MCF 10A (cell line): ENCODE results near the gene GRAMD1B. TPM values are rescaled to one million over a fixed set of nuclear protein-coding genes. Genes with fewer than 3 reads are reported as not detected.
"Not testable (repeated sequence)": the region's sequence is repeated elsewhere in the genome, so short reads cannot be mapped to it uniquely, and the experiment has no call there.

Experiments
- BruUV-seq: library from RNA; stranded (reverse); fragments of 400-500 nt; replicated peaks from 2 replicates; lab custom pipeline; 2021; lab: Mats Ljungman, UMichigan
- CTCF ChIA-PET: fragments of 300-600 bp; sonication (Branson Sonifier 250); formaldehyde crosslinking; extraction: SDS; loops from one replicate; lab custom pipeline; 2021; ENCODE audit warnings: antibody characterized with exemption, inconsistent platforms; lab: Yijun Ruan, JAX
- POLR2A ChIA-PET: fragments of 300-600, 350-650 bp; sonication (Branson Sonifier 250); formaldehyde crosslinking; extraction: SDS; loops from one replicate; lab custom pipeline; 2020; ENCODE audit warnings: antibody characterized with exemption, inconsistent platforms; lab: Yijun Ruan, JAX
- DNase-seq: peaks from one replicate; pipeline ENCODE4 v3.0.0-alpha.2; 2018; ENCODE audit not compliant: unreplicated experiment
- H3K27ac Mint-ChIP-seq: one replicate; pipeline ENCODE4 v1.8.0; 2022; ENCODE audit warnings: mild to moderate bottlenecking, low read depth, mixed read lengths; ENCODE audit not compliant: unreplicated experiment
- H3K27me3 Mint-ChIP-seq: one replicate; pipeline ENCODE4 v1.8.0; 2022; ENCODE audit warnings: mixed read lengths; ENCODE audit not compliant: insufficient read depth, unreplicated experiment
- H3K36me3 Mint-ChIP-seq: one replicate; pipeline ENCODE4 v1.8.0; 2022; ENCODE audit warnings: mild to moderate bottlenecking, moderate library complexity, mixed read lengths; ENCODE audit not compliant: insufficient read depth, unreplicated experiment
- H3K4me1 Mint-ChIP-seq: one replicate; pipeline ENCODE4 v1.8.0; 2022; ENCODE audit warnings: mixed read lengths; ENCODE audit not compliant: insufficient read depth, unreplicated experiment
- H3K4me3 Mint-ChIP-seq: one replicate; pipeline ENCODE4 v1.8.0; 2022; ENCODE audit warnings: mild to moderate bottlenecking, moderate library complexity, mixed read lengths; ENCODE audit not compliant: unreplicated experiment
- H3K9me3 Mint-ChIP-seq: one replicate; pipeline ENCODE4 v1.8.0; 2022; ENCODE audit warnings: mixed read lengths; ENCODE audit not compliant: unreplicated experiment
- CTCF ChIP-seq: fragments of 200-600 bp; IDR thresholded peaks from one replicate; pipeline ENCODE4 v1.8.0; 2022; ENCODE audit warnings: antibody characterized with exemption, mild to moderate bottlenecking; ENCODE audit not compliant: unreplicated experiment
- intact Hi-C: fragments of 100-400 bp; cut with micrococcal nuclease; formaldehyde crosslinking; loops from 2 replicates; pipeline ENCODE4 v1.14.1; 2022
- total RNA-seq: library from RNA; stranded (reverse); gene quantifications from 2 replicates; pipeline ENCODE4 v1.2.3, GENCODE V29; 2022

The GRAMD1B gene
- total RNA-seq, 1 experiment from 2014 or later: 0.26 TPM

GRCh38 chr11:123452794-123453193 is 22.7 kb downstream of the GRAMD1B start:
- H3K36me3 Mint-ChIP-seq: peaks cover 10% of the 10 kb centered on the region
- TF ChIP-seq CTCF: no peak
- H3K27me3 Mint-ChIP-seq: no peaks in the 10 kb centered on the region
- CTCF ChIA-PET: interaction anchor here (1.5 kb wide), 1 partner anchor 45 kb away, joined by 4 read pairs; no protein-coding TSS in a partner anchor
- H3K9me3 Mint-ChIP-seq: no peaks in the 10 kb centered on the region
- DNase-seq: no peak
- POLR2A ChIA-PET: no interaction called here
- intact Hi-C loops: no loop called here
- H3K4me3 Mint-ChIP-seq: no peak overlapping the region
- peaks cover 15% of the 10 kb centered on the region for H3K4me1 Mint-ChIP-seq
- H3K27ac Mint-ChIP-seq: no peak overlapping the region
- BruUV-seq: no TSS peak

GRCh38 chr11:123454060-123454651 is 24.1 kb downstream of the GRAMD1B start:
- BruUV-seq: no TSS peak
- no peak for TF ChIP-seq CTCF
- Mint-ChIP-seq H3K27me3 (no peaks in the 10 kb centered on the region), H3K36me3 (peaks cover 5% of the 10 kb centered on the region), H3K9me3 (no peaks in the 10 kb centered on the region), H3K4me1 (peaks cover 15% of the 10 kb centered on the region), H3K27ac (peak overlapping the region; percentile 78), H3K4me3 (peak overlapping the region; percentile 24)
- intact Hi-C loops: no loop called here
- DNase-seq: peak; percentile 95
- ChIA-PET POLR2A (interaction anchor here (0.5 to 1.7 kb wide), 3 partner anchors 9 to 47 kb away, joined by 3 to 6 read pairs (median 3); no protein-coding TSS in a partner anchor), CTCF (interaction anchor here (0.6 to 0.7 kb wide), 2 partner anchors 273 to 661 kb away, joined by 3 read pairs; no protein-coding TSS in a partner anchor)

- ChIA-PET CTCF (interaction anchor here (0.7 kb wide), 1 partner anchor 273 kb away, joined by 3 read pairs; no protein-coding TSS in a partner anchor), POLR2A (interaction anchor here (1.7 kb wide), 1 partner anchor 47 kb away, joined by 6 read pairs; no protein-coding TSS in a partner anchor)
- peak overlapping the region; percentile 24 for H3K4me3 Mint-ChIP-seq
Observed at GRCh38 chr11:123454796-123455195, 24.7 kb downstream of the GRAMD1B start.

GRCh38 chr11:123456448-123456847 is 26.4 kb downstream of the GRAMD1B start:
- peaks cover 15% of the 10 kb centered on the region for H3K4me1 Mint-ChIP-seq
- BruUV-seq, H3K4me3 Mint-ChIP-seq, H3K27ac Mint-ChIP-seq, H3K9me3 Mint-ChIP-seq, H3K27me3 Mint-ChIP-seq, POLR2A ChIA-PET, intact Hi-C loops, H3K36me3 Mint-ChIP-seq: not testable (repeated sequence)
- DNase-seq: peak; percentile 46
- CTCF ChIA-PET: interaction anchor here (1.5 kb wide), 1 partner anchor 48 kb away, joined by 4 read pairs; no protein-coding TSS in a partner anchor

More at GRCh38 chr11:123454796-123455195, 24.7 kb downstream of the GRAMD1B start:
- Mint-ChIP-seq H3K9me3 (no peaks in the 10 kb centered on the region), H3K36me3 (peaks cover 5% of the 10 kb centered on the region), H3K4me1 (peaks cover 15% of the 10 kb centered on the region), H3K27ac (peak overlapping the region; percentile 78), H3K27me3 (no peaks in the 10 kb centered on the region)
- BruUV-seq: TSS peak; percentile 42
- no peak for DNase-seq
- TF ChIP-seq CTCF: no peak
- intact Hi-C loops: no loop called here
